Esophagus squamous epithelium (tissue), 5 donors: ENCODE results near the gene CDKL4. TPM values are rescaled to one million over a fixed set of nuclear protein-coding genes. Genes with fewer than 3 reads are reported as not detected.
"Not testable (repeated sequence)": the region's sequence is repeated elsewhere in the genome, so short reads cannot be mapped to it uniquely, and the experiment has no call there.

Experiments
- DNase-seq: peaks from one replicate; lab custom pipeline; 2025; lab: John Stamatoyannopoulos, UW
- H3K27ac ChIP-seq, 4 donors: fragments of 200-600 bp; sonication (generic); one replicate each; pipeline ENCODE4 v1.5.1; 2016 to 2019; ENCODE audit warnings: mild to moderate bottlenecking in 1 of 4
- H3K27me3 ChIP-seq, 4 donors: fragments of 200-600 bp; sonication (generic); 1 replicate in 3 of 4; 2 replicates in 1 of 4; pipeline versions ENCODE4 v1.5.1 to v1.6.0; 2017 to 2021; ENCODE audit warnings: antibody characterized with exemption in 1 of 4
- H3K36me3 ChIP-seq, 3 donors: fragments of 200-600 bp; sonication (generic); one replicate each; pipeline ENCODE4 v1.5.1; 2016 to 2019
- H3K4me1 ChIP-seq, 3 donors: fragments of 200-600 bp; sonication (generic); one replicate each; pipeline ENCODE4 v1.5.1; 2017 to 2019
- H3K4me3 ChIP-seq, 4 donors: fragments of 200-600 bp; sonication (generic); 1 replicate in 3 of 4; 2 replicates in 1 of 4; pipeline ENCODE4 v1.5.1; 2016 to 2019; ENCODE audit warnings: mild to moderate bottlenecking in 2 of 4, moderate library complexity in 1 of 4
- H3K9me3 ChIP-seq, 3 donors: fragments of 200-600 bp; sonication (generic); one replicate each; pipeline ENCODE4 v1.5.1; 2016 to 2019
- POLR2A ChIP-seq, 4 donors: fragments of 450-650 bp; IDR thresholded peaks; one replicate each; pipeline ENCODE4 v1.6.1; 2017; ENCODE audit warnings: antibody characterized with exemption in 4 of 4, mild to moderate bottlenecking in 4 of 4, moderate library complexity in 3 of 4
- WGBS, 2 donors: methylation state at CpG; one replicate each; pipeline ENCODE4 v1.1.5; 2018; 5-methylcytosine and 5-hydroxymethylcytosine counted together
- intact Hi-C: fragments of 100-400 bp; cut with DNase I; formaldehyde crosslinking; loops from one replicate; pipeline ENCODE4 v1.15.0; 2022
- total RNA-seq, 4 donors: library from RNA; depleted of rRNA; stranded (reverse); fragments of >200 nt; gene quantifications; one replicate each; pipeline ENCODE4 v1.1.0, GENCODE V29; 2016
- TF ChIP-seq, protein P1 (sequence below), 6 experiments: fragments of 450-650 bp in 4 of 6; fragments of 200-600 bp in 2 of 6; sonication (generic) in 2 of 6; IDR thresholded peaks; one replicate each; pipeline ENCODE4 v1.5.1; 2016 to 2019; ENCODE audit warnings: antibody characterized with exemption in 6 of 6, mild to moderate bottlenecking in 4 of 6, moderate library complexity in 4 of 6
- donor health status: DM: yes; HTN: yes; CAD: no.

CDKL4 gene
- total RNA-seq, 4 donors from 2014 or later, result 0.38 TPM; not detected in 3

- Histone ChIP-seq H3K36me3 (no peaks in the 10 kb centered on the region), H3K9me3 (no peaks in the 10 kb centered on the region), H3K4me3 (no peak overlapping the region), H3K4me1 (peaks cover 0 to 3% (median 0%) of the 10 kb centered on the region in 3 donors), H3K27me3 (no peaks in the 10 kb centered on the region), H3K27ac (no peak overlapping the region)
- TF ChIP-seq POLR2A (IDR thresholded peaks at IDR 0.05), result no peak
- TF ChIP-seq, protein P1, sequence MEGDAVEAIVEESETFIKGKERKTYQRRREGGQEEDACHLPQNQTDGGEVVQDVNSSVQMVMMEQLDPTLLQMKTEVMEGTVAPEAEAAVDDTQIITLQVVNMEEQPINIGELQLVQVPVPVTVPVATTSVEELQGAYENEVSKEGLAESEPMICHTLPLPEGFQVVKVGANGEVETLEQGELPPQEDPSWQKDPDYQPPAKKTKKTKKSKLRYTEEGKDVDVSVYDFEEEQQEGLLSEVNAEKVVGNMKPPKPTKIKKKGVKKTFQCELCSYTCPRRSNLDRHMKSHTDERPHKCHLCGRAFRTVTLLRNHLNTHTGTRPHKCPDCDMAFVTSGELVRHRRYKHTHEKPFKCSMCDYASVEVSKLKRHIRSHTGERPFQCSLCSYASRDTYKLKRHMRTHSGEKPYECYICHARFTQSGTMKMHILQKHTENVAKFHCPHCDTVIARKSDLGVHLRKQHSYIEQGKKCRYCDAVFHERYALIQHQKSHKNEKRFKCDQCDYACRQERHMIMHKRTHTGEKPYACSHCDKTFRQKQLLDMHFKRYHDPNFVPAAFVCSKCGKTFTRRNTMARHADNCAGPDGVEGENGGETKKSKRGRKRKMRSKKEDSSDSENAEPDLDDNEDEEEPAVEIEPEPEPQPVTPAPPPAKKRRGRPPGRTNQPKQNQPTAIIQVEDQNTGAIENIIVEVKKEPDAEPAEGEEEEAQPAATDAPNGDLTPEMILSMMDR (IDR thresholded peaks at IDR 0.05), result no peak
- no peak for DNase-seq
- WGBS, 2 donors, result 68 to 71% methylated on average over 5 of the region's 5 CpGs
- intact Hi-C loops, result no loop called here
These were observed 68.6 kb downstream of the CDKL4 start for GRCh38 chr2:39175026-39175812.

GRCh38 chr2:39174022-39174421 is 69.7 kb downstream of the CDKL4 start:
- Histone ChIP-seq H3K4me3 (no peak overlapping the region), H3K27me3 (no peaks in the 10 kb centered on the region), H3K36me3 (no peaks in the 10 kb centered on the region), H3K27ac (no peak overlapping the region), H3K9me3 (no peaks in the 10 kb centered on the region), H3K4me1 (no peaks in the 10 kb centered on the region)
- intact Hi-C loops, result no loop called here
- no peak for DNase-seq
- TF ChIP-seq POLR2A (IDR thresholded peaks at IDR 0.05), result no peak
- TF ChIP-seq, protein P1 (IDR thresholded peaks at IDR 0.05), result no peak
- 90 to 91% methylated on average over 8 of the region's 8 CpGs for WGBS, 2 donors

GRCh38 chr2:39172047-39172706 is 71.6 kb downstream of the CDKL4 start:
- H3K27me3 ChIP-seq, H3K27ac ChIP-seq, DNase-seq, H3K4me3 ChIP-seq, intact Hi-C loops, H3K36me3 ChIP-seq, H3K9me3 ChIP-seq, H3K4me1 ChIP-seq: not testable (repeated sequence)
- WGBS, 2 donors, result 86 to 94% methylated on average over 10 of the region's 10 CpGs

- Histone ChIP-seq H3K27me3 (no peaks in the 10 kb centered on the region), H3K4me1 (no peaks in the 10 kb centered on the region), H3K9me3 (no peaks in the 10 kb centered on the region), H3K36me3 (no peaks in the 10 kb centered on the region), H3K4me3 (no peak overlapping the region), H3K27ac (no peak overlapping the region)
- DNase-seq, result no peak
- intact Hi-C loops, result no loop called here
- 85 to 90% methylated on average over 7 of the region's 7 CpGs for WGBS, 2 donors
- TF ChIP-seq POLR2A (IDR thresholded peaks at IDR 0.05), result no peak
- TF ChIP-seq, protein P1 (IDR thresholded peaks at IDR 0.05), result no peak
These were observed 72.1 kb downstream of the CDKL4 start for GRCh38 chr2:39171621-39172020.

GRCh38 chr2:39164089-39164488 is 79.7 kb downstream of the CDKL4 start:
- Histone ChIP-seq H3K36me3 (no peaks in the 10 kb centered on the region), H3K9me3 (no peaks in the 10 kb centered on the region), H3K4me1 (peaks cover 0 to 15% (median 4%) of the 10 kb centered on the region in 3 donors), H3K27me3 (no peaks in the 10 kb centered on the region), H3K27ac (no peak overlapping the region), H3K4me3 (no peak overlapping the region)
- no peak for DNase-seq
- TF ChIP-seq POLR2A (IDR thresholded peaks at IDR 0.05), result no peak
- TF ChIP-seq, protein P1 (IDR thresholded peaks at IDR 0.05), result no peak
- intact Hi-C loops, result no loop called here
- WGBS, 2 donors, result 69 to 82% methylated on average over 2 to 4 of the region's 4 CpGs
